HG03135 (cell line): ENCODE measurements around the gene SUN2.

Source experiments
- ATAC-seq: cut with Tn5 transposase; IDR thresholded peaks from one replicate; pipeline ENCODE4 v1.9.1; 2021; ENCODE audit warnings: mild to moderate bottlenecking, moderate library complexity; ENCODE audit not compliant: unreplicated experiment

Gene SUN2

GRCh38 chr22:38777087-38777671 is 21.4 kb upstream of the SUN2 start:
- no peak for ATAC-seq

GRCh38 chr22:38776086-38776485 is 20.3 kb upstream of the SUN2 start:
- no peak for ATAC-seq

- ATAC-seq, result no peak
Observed at GRCh38 chr22:38775656-38776055, 19.9 kb upstream of the SUN2 start.

- ATAC-seq, result no peak
Observed at GRCh38 chr22:38774496-38775166, 18.8 kb upstream of the SUN2 start.

GRCh38 chr22:38773363-38773946 is 17.7 kb upstream of the SUN2 start:
- ATAC-seq, result no peak

- no peak for ATAC-seq
Observed at GRCh38 chr22:38772623-38772873, 16.8 kb upstream of the SUN2 start.

GRCh38 chr22:38770257-38770949 is 14.6 kb upstream of the SUN2 start:
- ATAC-seq, result no peak

GRCh38 chr22:38768036-38768435 is 12.2 kb upstream of the SUN2 start:
- ATAC-seq, result no peak

- no peak for ATAC-seq
Observed at GRCh38 chr22:38767313-38767712, 11.5 kb upstream of the SUN2 start.

- no peak for ATAC-seq
Observed at GRCh38 chr22:38766076-38766777, 10.4 kb upstream of the SUN2 start.

GRCh38 chr22:38762551-38762983 is 6.8 kb upstream of the SUN2 start:
- no peak for ATAC-seq

GRCh38 chr22:38761202-38762162 is 5.7 kb upstream of the SUN2 start:
- ATAC-seq, result no peak

- no peak for ATAC-seq
Observed at GRCh38 chr22:38760477-38761201, 4.8 kb upstream of the SUN2 start.

GRCh38 chr22:38759005-38759404 is 3.2 kb upstream of the SUN2 start:
- no peak for ATAC-seq

GRCh38 chr22:38758276-38758945 is 2.6 kb upstream of the SUN2 start:
- no peak for ATAC-seq

GRCh38 chr22:38757464-38757757 is 1.6 kb upstream of the SUN2 start:
- ATAC-seq, result no peak

GRCh38 chr22:38756711-38757463 is 1.1 kb upstream of the SUN2 start:
- no peak for ATAC-seq

- ATAC-seq, result peak; percentile 24
Observed at GRCh38 chr22:38755155-38755910, 465 bp downstream of the SUN2 start.
